SK-N-SH treated with all-trans-retinoic acid at 6 μM for 48 hours (cell line): ENCODE measurements around the gene TRAF7.

Experiments used
- ARNTL ChIP-seq: fragments of 450-650 bp; formaldehyde crosslinking; IDR thresholded peaks from 2 replicates; pipeline ENCODE4 v1.5.0; 2020; ENCODE audit warnings: low read depth, mild to moderate bottlenecking, moderate library complexity, borderline replicate concordance
- ESRRG ChIP-seq: fragments of 250-450 bp; sonication (Bioruptor Pico); IDR thresholded peaks from 2 replicates; pipeline ENCODE4 v1.6.1; 2021; ENCODE audit warnings: mild to moderate bottlenecking
- TOX ChIP-seq: fragments of 250-450 bp; sonication (Bioruptor Pico); IDR thresholded peaks from 2 replicates; pipeline ENCODE4 v1.8.0; 2021; ENCODE audit warnings: mild to moderate bottlenecking, moderate library complexity, borderline replicate concordance
- ZNF70 ChIP-seq: fragments of 450-650 bp; formaldehyde crosslinking; IDR thresholded peaks from 2 replicates; pipeline ENCODE4 v1.5.0; 2020; ENCODE audit warnings: mild to moderate bottlenecking, moderate library complexity
- TF ChIP-seq, protein P1 (sequence below): fragments of 250-450 bp; sonication (Bioruptor Pico); IDR thresholded peaks from 2 replicates; pipeline ENCODE4 v1.5.1; 2020; ENCODE audit warnings: low read depth, mild to moderate bottlenecking, moderate library complexity
- TF ChIP-seq, protein P2 (sequence below): fragments of 250-450 bp; sonication (Bioruptor Pico); IDR thresholded peaks from 2 replicates; pipeline ENCODE4 v1.5.1; 2021; ENCODE audit warnings: mild to moderate bottlenecking, moderate library complexity
- TF ChIP-seq, protein P3 (sequence below): fragments of 250-450 bp; sonication (Bioruptor Pico); IDR thresholded peaks from 2 replicates; pipeline ENCODE4 v1.8.0; 2020; ENCODE audit warnings: mild to moderate bottlenecking, moderate library complexity, borderline replicate concordance

DNA sequence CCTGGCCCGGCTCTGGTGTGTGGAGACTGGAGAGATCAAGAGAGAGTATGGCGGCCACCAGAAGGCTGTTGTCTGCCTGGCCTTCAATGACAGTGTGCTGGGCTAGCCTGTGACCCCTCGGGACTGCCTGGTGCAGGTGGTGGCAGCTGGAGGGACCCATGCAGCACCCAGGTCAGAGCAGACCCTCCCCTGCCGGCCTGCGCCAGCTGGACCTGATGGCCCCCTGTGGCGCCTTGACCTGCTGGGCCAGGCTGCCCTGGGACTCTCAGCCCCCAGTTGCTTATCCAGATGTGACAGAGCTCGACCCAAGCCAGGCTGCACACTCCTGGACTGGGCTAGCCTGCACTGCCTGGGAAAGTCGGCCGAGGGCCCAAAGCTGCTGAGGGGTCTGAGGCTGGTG lies 53.2 kb downstream of the TRAF7 start:
- TF ChIP-seq ESRRG (CRISPR knock-in tag) (no peak), TOX (CRISPR knock-in tag) (no peak), ZNF70 (CRISPR knock-in tag) (no peak), ARNTL (CRISPR knock-in tag) (no peak)
- TF ChIP-seq, protein P1, sequence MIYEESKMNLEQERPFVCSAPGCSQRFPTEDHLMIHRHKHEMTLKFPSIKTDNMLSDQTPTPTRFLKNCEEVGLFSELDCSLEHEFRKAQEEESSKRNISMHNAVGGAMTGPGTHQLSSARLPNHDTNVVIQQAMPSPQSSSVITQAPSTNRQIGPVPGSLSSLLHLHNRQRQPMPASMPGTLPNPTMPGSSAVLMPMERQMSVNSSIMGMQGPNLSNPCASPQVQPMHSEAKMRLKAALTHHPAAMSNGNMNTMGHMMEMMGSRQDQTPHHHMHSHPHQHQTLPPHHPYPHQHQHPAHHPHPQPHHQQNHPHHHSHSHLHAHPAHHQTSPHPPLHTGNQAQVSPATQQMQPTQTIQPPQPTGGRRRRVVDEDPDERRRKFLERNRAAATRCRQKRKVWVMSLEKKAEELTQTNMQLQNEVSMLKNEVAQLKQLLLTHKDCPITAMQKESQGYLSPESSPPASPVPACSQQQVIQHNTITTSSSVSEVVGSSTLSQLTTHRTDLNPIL (CRISPR knock-in tag) = no peak
- TF ChIP-seq, protein P2, sequence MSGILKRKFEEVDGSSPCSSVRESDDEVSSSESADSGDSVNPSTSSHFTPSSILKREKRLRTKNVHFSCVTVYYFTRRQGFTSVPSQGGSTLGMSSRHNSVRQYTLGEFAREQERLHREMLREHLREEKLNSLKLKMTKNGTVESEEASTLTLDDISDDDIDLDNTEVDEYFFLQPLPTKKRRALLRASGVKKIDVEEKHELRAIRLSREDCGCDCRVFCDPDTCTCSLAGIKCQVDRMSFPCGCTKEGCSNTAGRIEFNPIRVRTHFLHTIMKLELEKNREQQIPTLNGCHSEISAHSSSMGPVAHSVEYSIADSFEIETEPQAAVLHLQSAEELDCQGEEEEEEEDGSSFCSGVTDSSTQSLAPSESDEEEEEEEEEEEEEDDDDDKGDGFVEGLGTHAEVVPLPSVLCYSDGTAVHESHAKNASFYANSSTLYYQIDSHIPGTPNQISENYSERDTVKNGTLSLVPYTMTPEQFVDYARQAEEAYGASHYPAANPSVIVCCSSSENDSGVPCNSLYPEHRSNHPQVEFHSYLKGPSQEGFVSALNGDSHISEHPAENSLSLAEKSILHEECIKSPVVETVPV (CRISPR knock-in tag) = no peak
- TF ChIP-seq, protein P3, sequence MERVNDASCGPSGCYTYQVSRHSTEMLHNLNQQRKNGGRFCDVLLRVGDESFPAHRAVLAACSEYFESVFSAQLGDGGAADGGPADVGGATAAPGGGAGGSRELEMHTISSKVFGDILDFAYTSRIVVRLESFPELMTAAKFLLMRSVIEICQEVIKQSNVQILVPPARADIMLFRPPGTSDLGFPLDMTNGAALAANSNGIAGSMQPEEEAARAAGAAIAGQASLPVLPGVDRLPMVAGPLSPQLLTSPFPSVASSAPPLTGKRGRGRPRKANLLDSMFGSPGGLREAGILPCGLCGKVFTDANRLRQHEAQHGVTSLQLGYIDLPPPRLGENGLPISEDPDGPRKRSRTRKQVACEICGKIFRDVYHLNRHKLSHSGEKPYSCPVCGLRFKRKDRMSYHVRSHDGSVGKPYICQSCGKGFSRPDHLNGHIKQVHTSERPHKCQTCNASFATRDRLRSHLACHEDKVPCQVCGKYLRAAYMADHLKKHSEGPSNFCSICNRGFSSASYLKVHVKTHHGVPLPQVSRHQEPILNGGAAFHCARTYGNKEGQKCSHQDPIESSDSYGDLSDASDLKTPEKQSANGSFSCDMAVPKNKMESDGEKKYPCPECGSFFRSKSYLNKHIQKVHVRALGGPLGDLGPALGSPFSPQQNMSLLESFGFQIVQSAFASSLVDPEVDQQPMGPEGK (CRISPR knock-in tag) = no peak
